Endothelial cell of umbilical vein (primary cell): ENCODE measurements around the gene DAPK2. TPM values are rescaled to one million over a fixed set of nuclear protein-coding genes. Genes with fewer than 3 reads are reported as not detected.

Experiments
- BruUV-seq: library from RNA; stranded (reverse); fragments of 400-500 nt; replicated peaks from 2 replicates; lab custom pipeline; 2021; lab: Mats Ljungman, UMichigan
- CTCF ChIA-PET: fragments of 300-600, 350-600 bp; sonication (Branson Sonifier 250); formaldehyde crosslinking; loops from one replicate; lab custom pipeline; 2021; ENCODE audit warnings: antibody characterized with exemption, inconsistent platforms; lab: Charles Lee
- POLR2A ChIA-PET: fragments of 300-600, 350-600 bp; sonication (Branson Sonifier 250); formaldehyde crosslinking; loops from one replicate; lab custom pipeline; 2021; ENCODE audit warnings: antibody characterized with exemption, inconsistent platforms; lab: Charles Lee
- DNase-seq: peaks from one replicate; pipeline ENCODE4 v3.0.0-alpha.2; 2011; ENCODE audit warnings: low read depth, low spot score
- FAIRE-seq: peaks from 2 replicates; lab custom pipeline; 2011; peaks lifted over from hg19 to GRCh38; lab: Jason Lieb, UNC
- H2AFZ ChIP-seq: 2 replicates; pipeline ENCODE4 v1.6.0; 2012; ENCODE audit warnings: low read depth, low read length, control low read depth, inconsistent platforms
- H3K27ac ChIP-seq: 2 replicates; pipeline ENCODE4 v1.5.1; 2011; ENCODE audit warnings: low read depth, mild to moderate bottlenecking, control low read depth, low read length, moderate library complexity; ENCODE audit not compliant: insufficient read depth
- H3K27me3 ChIP-seq, 2 experiments: 2 replicates each; pipeline versions ENCODE4 v1.6.0 to v1.6.1; 2011; ENCODE audit warnings: low read length in 2 of 2, mixed read lengths in 1 of 2; ENCODE audit not compliant: control insufficient read depth in 2 of 2, insufficient read depth in 2 of 2
- H3K36me3 ChIP-seq, 2 experiments: 2 replicates in 1 of 2; 3 replicates in 1 of 2; pipeline ENCODE4 v1.5.1; 2011; ENCODE audit warnings: low read length in 2 of 2, mild to moderate bottlenecking in 1 of 2, moderate library complexity in 1 of 2; ENCODE audit not compliant: control insufficient read depth in 2 of 2, insufficient read depth in 2 of 2; ENCODE audit errors: extremely low read depth in 1 of 2
- H3K4me1 ChIP-seq: 3 replicates; pipeline ENCODE4 v1.5.1; 2011; ENCODE audit warnings: mild to moderate bottlenecking, low read length; ENCODE audit not compliant: control insufficient read depth, insufficient read depth; ENCODE audit errors: extremely low read depth
- H3K4me2 ChIP-seq: 2 replicates; pipeline ENCODE4 v1.6.1; 2011; ENCODE audit warnings: low read length, control low read depth, mixed read lengths; ENCODE audit not compliant: insufficient read depth
- H3K4me3 ChIP-seq, 3 experiments: fragments of 200-600 bp in 1 of 3; sonication (generic), shearing (Covaris generic) in 1 of 3; replicated peaks in 1 of 3; 2 replicates each; pipeline ENCODE4 v1.5.1; 2011 to 2016; ENCODE audit warnings: control low read depth in 3 of 3, low read length in 3 of 3, mild to moderate bottlenecking in 2 of 3, inconsistent platforms in 1 of 3, low read depth in 1 of 3, moderate library complexity in 1 of 3; ENCODE audit not compliant: insufficient read depth in 1 of 3
- H3K79me2 ChIP-seq: 2 replicates; pipeline ENCODE4 v1.6.0; 2012; ENCODE audit warnings: low read length, inconsistent platforms; ENCODE audit not compliant: control insufficient read depth, insufficient read depth
- H3K9ac ChIP-seq: replicated peaks from 2 replicates; pipeline ENCODE3; 2011; ENCODE audit warnings: low read length, control low read depth; ENCODE audit not compliant: insufficient read depth; ENCODE audit errors: extremely low read depth
- H3K9me1 ChIP-seq: replicated peaks from 3 replicates; pipeline ENCODE4 v1.6.0; 2011; ENCODE audit warnings: mild to moderate bottlenecking, low read length; ENCODE audit not compliant: control insufficient read depth, insufficient read depth; ENCODE audit errors: extremely low read depth
- H3K9me3 ChIP-seq: replicated peaks from 2 replicates; pipeline ENCODE4 v1.5.1; 2012; ENCODE audit warnings: low read length, inconsistent platforms; ENCODE audit not compliant: control insufficient read depth, insufficient read depth
- H4K20me1 ChIP-seq: replicated peaks from 2 replicates; pipeline ENCODE3; 2011; ENCODE audit warnings: mild to moderate bottlenecking, low read length; ENCODE audit not compliant: control insufficient read depth, insufficient read depth; ENCODE audit errors: extremely low read depth
- CTCF ChIP-seq, 2 donors: IDR thresholded peaks; 1 replicate in 1 of 2; 2 replicates in 1 of 2; pipeline ENCODE4 v1.5.1; 2011; ENCODE audit warnings: low read length in 2 of 2, mild to moderate bottlenecking in 2 of 2, moderate library complexity in 2 of 2, control low read depth in 1 of 2, inconsistent platforms in 1 of 2, low read depth in 1 of 2; ENCODE audit not compliant: insufficient read depth in 1 of 2; ENCODE audit errors: extremely low read depth in 1 of 2
- EZH2 ChIP-seq: IDR thresholded peaks from 2 replicates; pipeline ENCODE4 v1.6.1; 2012; ENCODE audit warnings: borderline replicate concordance, low read depth, mild to moderate bottlenecking, moderate library complexity, low read length, inconsistent platforms; ENCODE audit not compliant: severe bottlenecking
- FOS ChIP-seq: IDR thresholded peaks from 2 replicates; pipeline ENCODE4 v1.6.1; 2011; ENCODE audit warnings: mild to moderate bottlenecking, low read length, moderate library complexity, borderline replicate concordance; ENCODE audit not compliant: insufficient read depth
- GATA2 ChIP-seq: IDR thresholded peaks from 2 replicates; pipeline ENCODE4 v1.7.0; 2011; ENCODE audit warnings: low read depth, mild to moderate bottlenecking, moderate library complexity, mixed read lengths, low read length; ENCODE audit not compliant: insufficient read length, insufficient read depth
- JUN ChIP-seq: IDR thresholded peaks from 2 replicates; pipeline ENCODE4 v1.6.1; 2011; ENCODE audit warnings: borderline replicate concordance, low read depth; ENCODE audit not compliant: insufficient read length, insufficient read depth
- MAX ChIP-seq: IDR thresholded peaks from 2 replicates; pipeline ENCODE4 v1.6.1; 2011; ENCODE audit not compliant: insufficient read depth, insufficient read length
- MYC ChIP-seq: IDR thresholded peaks from one replicate; pipeline ENCODE4 v1.6.1; 2011; ENCODE audit warnings: mild to moderate bottlenecking, low read depth, low read length
- POLR2A ChIP-seq: IDR thresholded peaks from 2 replicates; pipeline ENCODE4 v1.6.1; 2012; ENCODE audit warnings: low read depth, mild to moderate bottlenecking, control low read depth, low read length
- POLR2AphosphoS5 ChIP-seq: IDR thresholded peaks from 2 replicates; pipeline ENCODE4 v1.6.1; 2012; ENCODE audit warnings: low read depth, mild to moderate bottlenecking, control low read depth, low read length, moderate library complexity; ENCODE audit not compliant: insufficient read depth
- dilution Hi-C: fragments of 300-500 bp; cut with MboI; formaldehyde crosslinking; loops from one replicate; pipeline ENCODE4 v1.15.0; 2019; ENCODE audit warnings: low sequenced_read_pairs; ENCODE audit not compliant: extremely low pct_ligation_motif_present
- intact Hi-C: fragments of 100-400 bp; cut with micrococcal nuclease; formaldehyde crosslinking; loops from one replicate; pipeline ENCODE4 v1.10.0; 2022
- polyA plus RNA-seq, 4 experiments: library from polyadenylated mRNA; depleted of rRNA in 3 of 4; stranded (reverse) in 3 of 4; unstranded in 1 of 4; fragments of >200 nt; gene quantifications; 2 replicates each; pipeline versions ENCODE4 v1.2.1 to v1.2.3, GENCODE V29; 2011 to 2012; ENCODE audit warnings: missing spikeins in 1 of 4
- total RNA-seq: library from RNA; stranded (reverse); gene quantifications from 2 replicates; pipeline ENCODE4 v1.2.3, GENCODE V29; 2021

Gene DAPK2
- total and polyA plus RNA-seq, 2 donors (not counting 3 experiments of a cell fraction or from before 2014, with no cell fraction given) = 2.8 to 6.7 TPM

GRCh38 chr15:63920504-63921175 is 125.6 kb downstream of the DAPK2 start:
- no peak overlapping the region for H3K9ac ChIP-seq
- H3K79me2 ChIP-seq = no peaks in the 10 kb centered on the region
- dilution Hi-C loops (no loop called here), intact Hi-C loops (no loop called here)
- no peak overlapping the region for H3K4me2 ChIP-seq
- ChIA-PET CTCF (interaction anchor here (0.7 to 1.2 kb wide), 5 partner anchors 12 to 169 kb away, joined by 3 to 4 read pairs (median 4); no protein-coding TSS in a partner anchor), POLR2A (no interaction called here)
- no peak overlapping the region for H3K4me3 ChIP-seq
- no peak for FAIRE-seq
- H2AFZ ChIP-seq = no peak overlapping the region
- H3K27ac ChIP-seq = no peak overlapping the region
- no peak for TF ChIP-seq POLR2AphosphoS5
- TF ChIP-seq EZH2 = no peak
- TF ChIP-seq JUN = no peak
- TF ChIP-seq POLR2A = no peak
- TF ChIP-seq FOS = no peak
- no peak for TF ChIP-seq GATA2
- peaks cover 7% of the 10 kb centered on the region for H3K4me1 ChIP-seq
- DNase-seq = no peak
- no TSS peak for BruUV-seq
- H4K20me1 ChIP-seq = no peaks in the 10 kb centered on the region
- H3K9me1 ChIP-seq = no peaks in the 10 kb centered on the region
- H3K27me3 ChIP-seq = no peaks in the 10 kb centered on the region
- no peaks in the 10 kb centered on the region for H3K36me3 ChIP-seq
- H3K9me3 ChIP-seq = no peaks in the 10 kb centered on the region

- DNase-seq (no peak), FAIRE-seq (no peak)
- Histone ChIP-seq H3K4me2 (no peak overlapping the region), H3K9ac (no peak overlapping the region), H3K27me3 (no peaks in the 10 kb centered on the region), H3K4me1 (peaks cover 7% of the 10 kb centered on the region), H3K36me3 (no peaks in the 10 kb centered on the region), H2AFZ (no peak overlapping the region), H3K79me2 (no peaks in the 10 kb centered on the region), H4K20me1 (no peaks in the 10 kb centered on the region), H3K27ac (no peak overlapping the region), H3K4me3 (no peak overlapping the region), H3K9me3 (no peaks in the 10 kb centered on the region), H3K9me1 (no peaks in the 10 kb centered on the region)
- dilution Hi-C loops = no loop called here
- intact Hi-C loops = no loop called here
- ChIA-PET CTCF (interaction anchor here (0.7 to 1.0 kb wide), 2 partner anchors 27 to 128 kb away, joined by 3 to 4 read pairs; no protein-coding TSS in a partner anchor), POLR2A (no interaction called here)
- TF ChIP-seq GATA2 (no peak), JUN (no peak), POLR2A (no peak), EZH2 (no peak), POLR2AphosphoS5 (no peak), FOS (no peak), MAX (no peak), MYC (no peak), CTCF (IDR thresholded peaks at IDR 0.05; ENCODE audit: extremely low read depth in 1 of 2, insufficient read depth in 1 of 2, low read depth in 1 of 2, low read length in 2 of 2) (no peak)
- no TSS peak for BruUV-seq
These were observed 127.4 kb downstream of the DAPK2 start for GRCh38 chr15:63918901-63919348.
